NB4 (cell line): ENCODE measurements around the gene LRP1B.

Source experiments
- DNase-seq: peaks from one replicate; pipeline ENCODE4 v3.0.0; 2010; ENCODE audit warnings: low read depth
- H3K4me3 ChIP-seq: one replicate; pipeline ENCODE4 v1.5.1; 2011; ENCODE audit warnings: mild to moderate bottlenecking, low read depth, low read length, moderate library complexity
- MYC ChIP-seq: IDR thresholded peaks from 2 replicates; pipeline ENCODE4 v1.6.1; 2011; ENCODE audit warnings: low read depth, low read length
- POLR2A ChIP-seq: IDR thresholded peaks from 2 replicates; pipeline ENCODE4 v1.6.1; 2011; ENCODE audit warnings: mild to moderate bottlenecking; ENCODE audit not compliant: insufficient read length; ENCODE audit errors: extremely low read depth
- TF ChIP-seq, protein P1 (sequence below): IDR thresholded peaks from 2 replicates; pipeline ENCODE4 v1.6.1; 2011; ENCODE audit warnings: low read depth, low read length
- TF ChIP-seq, protein P2 (sequence below): IDR thresholded peaks from one replicate; pipeline ENCODE4 v1.5.1; 2012; ENCODE audit warnings: low read depth, low read length

Gene LRP1B

DNA sequence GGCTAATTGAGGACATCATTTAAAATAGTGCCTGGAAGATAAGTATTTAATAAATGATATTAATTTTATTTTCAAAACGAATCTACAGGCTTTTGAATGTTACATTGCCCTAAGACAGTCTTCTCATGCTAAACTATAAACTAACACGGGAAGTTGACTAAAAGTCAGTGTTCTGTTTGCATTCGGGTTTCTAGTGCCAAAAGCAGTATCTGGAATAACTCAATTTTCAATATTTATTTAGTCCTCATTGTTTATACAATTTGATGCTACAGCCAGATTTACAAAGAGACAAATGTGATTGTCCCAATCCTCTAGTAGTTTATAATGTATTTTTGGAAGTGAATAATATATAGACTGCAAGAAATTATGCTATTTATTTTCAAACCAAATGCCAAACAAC lies 429.2 kb downstream of the LRP1B start:
- no peak for TF ChIP-seq POLR2A
- TF ChIP-seq, protein P1, sequence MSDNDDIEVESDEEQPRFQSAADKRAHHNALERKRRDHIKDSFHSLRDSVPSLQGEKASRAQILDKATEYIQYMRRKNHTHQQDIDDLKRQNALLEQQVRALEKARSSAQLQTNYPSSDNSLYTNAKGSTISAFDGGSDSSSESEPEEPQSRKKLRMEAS = no peak
- TF ChIP-seq MYC = no peak
- TF ChIP-seq, protein P2, sequence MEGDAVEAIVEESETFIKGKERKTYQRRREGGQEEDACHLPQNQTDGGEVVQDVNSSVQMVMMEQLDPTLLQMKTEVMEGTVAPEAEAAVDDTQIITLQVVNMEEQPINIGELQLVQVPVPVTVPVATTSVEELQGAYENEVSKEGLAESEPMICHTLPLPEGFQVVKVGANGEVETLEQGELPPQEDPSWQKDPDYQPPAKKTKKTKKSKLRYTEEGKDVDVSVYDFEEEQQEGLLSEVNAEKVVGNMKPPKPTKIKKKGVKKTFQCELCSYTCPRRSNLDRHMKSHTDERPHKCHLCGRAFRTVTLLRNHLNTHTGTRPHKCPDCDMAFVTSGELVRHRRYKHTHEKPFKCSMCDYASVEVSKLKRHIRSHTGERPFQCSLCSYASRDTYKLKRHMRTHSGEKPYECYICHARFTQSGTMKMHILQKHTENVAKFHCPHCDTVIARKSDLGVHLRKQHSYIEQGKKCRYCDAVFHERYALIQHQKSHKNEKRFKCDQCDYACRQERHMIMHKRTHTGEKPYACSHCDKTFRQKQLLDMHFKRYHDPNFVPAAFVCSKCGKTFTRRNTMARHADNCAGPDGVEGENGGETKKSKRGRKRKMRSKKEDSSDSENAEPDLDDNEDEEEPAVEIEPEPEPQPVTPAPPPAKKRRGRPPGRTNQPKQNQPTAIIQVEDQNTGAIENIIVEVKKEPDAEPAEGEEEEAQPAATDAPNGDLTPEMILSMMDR = no peak
- DNase-seq = no peak
- H3K4me3 ChIP-seq = no peak overlapping the region

DNA sequence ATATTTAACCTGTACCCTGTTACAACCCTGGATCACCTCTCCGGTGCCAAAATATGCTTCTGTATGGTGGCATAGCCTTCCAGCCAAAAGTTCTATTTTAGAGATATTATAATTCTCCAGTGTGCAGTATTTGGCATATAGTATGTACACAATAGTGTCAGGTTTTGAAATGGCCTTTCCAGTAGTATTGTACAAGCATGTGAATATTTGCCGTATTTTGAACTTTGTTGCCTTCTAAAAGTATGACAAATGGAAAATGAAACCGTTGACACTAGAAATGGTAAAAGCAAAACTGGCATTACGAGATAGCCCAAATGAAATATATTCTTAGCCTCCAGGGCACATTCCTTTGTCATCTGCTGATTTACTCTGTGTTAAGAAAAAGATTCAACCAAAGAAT lies 431.2 kb downstream of the LRP1B start:
- H3K4me3 ChIP-seq = no peak overlapping the region
- no peak for DNase-seq
- TF ChIP-seq POLR2A (no peak), MYC (no peak)
- TF ChIP-seq, protein P2 = no peak
- TF ChIP-seq, protein P1 = no peak

DNA sequence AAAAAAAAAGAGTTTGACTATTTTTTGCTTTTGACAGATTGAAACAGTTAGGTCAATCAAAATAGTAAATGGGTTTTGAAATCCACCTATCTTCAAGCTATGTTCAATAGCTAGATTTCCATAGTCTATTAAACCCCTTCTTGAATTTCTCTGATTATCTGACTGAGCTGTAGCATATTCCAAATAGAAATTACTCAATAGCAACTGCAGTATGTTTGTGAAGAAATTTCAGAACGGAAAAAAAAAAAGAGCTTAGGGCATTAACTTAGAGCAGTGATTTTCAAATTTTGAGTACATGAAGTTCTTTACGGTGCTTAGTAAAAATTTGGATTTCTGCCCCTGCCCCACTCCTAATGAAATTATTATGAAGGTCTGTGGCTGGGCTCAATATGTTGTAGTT lies 432.3 kb downstream of the LRP1B start:
- TF ChIP-seq, protein P1 = no peak
- TF ChIP-seq POLR2A (no peak), MYC (no peak)
- TF ChIP-seq, protein P2 = no peak
- DNase-seq = no peak
- H3K4me3 ChIP-seq = no peak overlapping the region

DNA sequence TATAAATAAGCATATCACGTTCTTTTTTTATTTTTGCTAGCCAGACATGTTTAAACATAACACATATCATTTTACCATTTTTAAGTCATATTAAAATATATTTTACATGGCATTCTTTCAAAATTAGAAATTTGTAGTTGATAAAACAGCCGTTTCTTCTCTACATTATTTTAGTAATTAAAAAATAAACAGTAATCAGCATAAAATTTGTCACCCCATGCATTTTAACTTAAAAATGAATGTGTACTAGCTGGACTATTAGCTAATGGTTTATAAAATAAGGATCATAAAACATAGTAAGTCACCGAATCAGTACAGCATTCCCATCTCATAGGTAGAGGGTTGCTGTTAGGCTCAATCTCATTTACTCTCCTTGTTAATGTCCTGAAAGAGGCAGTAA lies 433.8 kb downstream of the LRP1B start:
- DNase-seq = no peak
- TF ChIP-seq MYC = no peak
- TF ChIP-seq, protein P2 = no peak
- no peak for TF ChIP-seq POLR2A
- TF ChIP-seq, protein P1 = no peak
- H3K4me3 ChIP-seq = no peak overlapping the region

DNA sequence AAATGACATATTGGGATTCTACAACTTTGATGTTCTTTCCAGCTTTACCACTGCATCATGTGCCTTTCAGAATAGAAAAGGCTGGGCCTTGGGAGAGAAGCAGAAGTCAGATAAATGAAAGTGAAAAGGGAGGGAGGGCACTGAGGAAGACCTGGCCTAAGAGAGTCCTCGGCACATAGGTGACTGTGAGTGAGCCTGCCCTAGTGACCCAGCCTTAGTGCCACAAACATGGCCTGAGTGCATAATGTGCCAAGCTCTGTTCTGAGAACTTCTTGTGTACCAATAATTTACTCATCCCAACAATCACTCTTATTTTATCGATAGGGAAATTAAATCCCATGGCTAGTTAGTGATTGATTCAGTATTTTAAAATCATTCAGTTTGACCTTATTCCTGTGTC lies 436.6 kb downstream of the LRP1B start:
- DNase-seq = no peak
- no peak overlapping the region for H3K4me3 ChIP-seq
- TF ChIP-seq, protein P1 = no peak
- TF ChIP-seq MYC = no peak
- TF ChIP-seq, protein P2 = no peak

DNA sequence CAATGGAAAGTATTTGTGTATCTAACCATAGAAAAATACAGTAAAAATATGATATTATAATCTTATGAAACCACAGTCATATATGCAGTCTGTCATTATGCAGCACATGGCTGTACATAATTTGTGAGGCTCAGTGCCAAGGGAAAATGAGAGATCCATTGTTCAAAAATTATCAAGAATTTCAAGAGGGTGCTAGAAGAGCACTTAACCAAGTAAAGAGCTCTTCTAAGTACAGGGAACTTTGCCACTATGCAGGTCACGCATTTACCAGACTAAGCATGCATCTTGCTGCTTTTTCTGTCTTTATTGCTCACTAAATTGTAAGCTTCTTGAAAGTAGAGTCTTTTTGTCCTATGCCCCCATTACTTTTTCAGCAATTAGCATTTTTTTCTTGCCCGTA lies 438.0 kb downstream of the LRP1B start:
- TF ChIP-seq POLR2A (no peak), MYC (no peak)
- TF ChIP-seq, protein P2 = no peak
- TF ChIP-seq, protein P1 = no peak
- no peak overlapping the region for H3K4me3 ChIP-seq
- DNase-seq = no peak
